Smooth muscle cell (in vitro differentiated cells): ENCODE data around the gene USP37. TPM values are rescaled to one million over a fixed set of nuclear protein-coding genes. Genes with fewer than 3 reads are reported as not detected.

Experiments
- DNase-seq: peaks from one replicate; lab custom pipeline; 2025; ENCODE audit not compliant: unreplicated experiment; lab: John Stamatoyannopoulos, UW
- H2AFZ ChIP-seq: fragments of 200-600 bp; sonication (generic); 2 replicates; pipeline ENCODE4 v1.6.0; 2016; ENCODE audit warnings: antibody characterized with exemption, low read depth, mild to moderate bottlenecking
- H3F3A ChIP-seq: fragments of 200-600 bp; sonication (generic); 2 replicates; pipeline ENCODE4 v1.6.0; 2017; ENCODE audit warnings: antibody characterized with exemption, low read depth
- H3K27ac ChIP-seq: fragments of 200-600 bp; sonication (generic); 2 replicates; pipeline ENCODE4 v1.5.1; 2016; ENCODE audit warnings: low read depth, mild to moderate bottlenecking
- H3K27me3 ChIP-seq: fragments of 200-600 bp; sonication (generic); 2 replicates; pipeline ENCODE4 v1.6.1; 2016; ENCODE audit warnings: low read depth, mild to moderate bottlenecking
- H3K36me3 ChIP-seq: fragments of 200-600 bp; sonication (generic); 2 replicates; pipeline ENCODE4 v1.5.1; 2016; ENCODE audit warnings: low read depth
- H3K4me1 ChIP-seq: fragments of 200-600 bp; sonication (generic); 2 replicates; pipeline ENCODE4 v1.5.1; 2016; ENCODE audit warnings: low read depth
- H3K4me2 ChIP-seq: fragments of 200-600 bp; sonication (generic); 2 replicates; pipeline ENCODE4 v1.6.0; 2016; ENCODE audit warnings: mild to moderate bottlenecking
- H3K4me3 ChIP-seq: fragments of 200-600 bp; sonication (generic); 2 replicates; pipeline ENCODE4 v1.5.1; 2016; ENCODE audit warnings: mild to moderate bottlenecking
- H3K79me2 ChIP-seq: fragments of 200-600 bp; sonication (generic); 2 replicates; pipeline ENCODE4 v1.6.0; 2016; ENCODE audit warnings: low read depth, mild to moderate bottlenecking
- H3K9ac ChIP-seq: fragments of 200-600 bp; sonication (generic); 2 replicates; pipeline ENCODE4 v1.6.0; 2016; ENCODE audit warnings: low read depth
- H3K9me3 ChIP-seq: fragments of 200-600 bp; sonication (generic); replicated peaks from 2 replicates; pipeline ENCODE4 v1.5.1; 2016; ENCODE audit warnings: low read depth
- H4K20me1 ChIP-seq: fragments of 200-600 bp; sonication (generic); 2 replicates; pipeline ENCODE4 v1.6.0; 2016; ENCODE audit warnings: low read depth
- CTCF ChIP-seq: fragments of 200-600 bp; sonication (generic); IDR thresholded peaks from 2 replicates; pipeline ENCODE4 v1.5.1; 2017; ENCODE audit warnings: borderline replicate concordance, mild to moderate bottlenecking, antibody characterized with exemption; ENCODE audit not compliant: insufficient read depth, poor library complexity, severe bottlenecking
- WGBS: methylation state at CpG from one replicate; pipeline ENCODE4 v1.1.7; 2016; ENCODE audit warnings: low lambda C conversion rate; 5-methylcytosine and 5-hydroxymethylcytosine counted together
- polyA plus RNA-seq: library from polyadenylated mRNA; unstranded; fragments of >200 nt; fragmentation: Nextera tagmentation; extraction: Ambion mirVana; gene quantifications from 2 replicates; pipeline ENCODE4 v1.2.1, GENCODE V29; 2016
- total RNA-seq: library from RNA; depleted of rRNA; stranded (reverse); fragments of >200 nt; gene quantifications from 2 replicates; pipeline ENCODE4 v1.2.3, GENCODE V29; 2014

The USP37 gene
- total and polyA plus RNA-seq, 2 experiments from 2014 or later, result 3.6 to 10.8 TPM

- DNase-seq, result no peak
- peak overlapping the region; percentile 52 for H3K4me3 ChIP-seq
- peak overlapping the region; percentile 67 for H3K27ac ChIP-seq
- H2AFZ ChIP-seq, result no peak overlapping the region
- 27% methylated on average over 13 of the region's 13 CpGs for WGBS
- peak overlapping the region; percentile 57 for H3K9ac ChIP-seq
- H4K20me1 ChIP-seq, result peaks cover 2% of the 10 kb centered on the region
- H3K36me3 ChIP-seq, result no peaks in the 10 kb centered on the region
- H3K4me2 ChIP-seq, result peak overlapping the region; percentile 94
- no peaks in the 10 kb centered on the region for H3K27me3 ChIP-seq
- peaks cover 6% of the 10 kb centered on the region for H3F3A ChIP-seq
- H3K9me3 ChIP-seq, result no peaks in the 10 kb centered on the region
- H3K4me1 ChIP-seq, result peaks cover 9% of the 10 kb centered on the region
- no peaks in the 10 kb centered on the region for H3K79me2 ChIP-seq
- TF ChIP-seq CTCF, result no peak
Measured at GRCh38 chr2:218406949-218407618, 161.1 kb downstream of the USP37 start.

DNA sequence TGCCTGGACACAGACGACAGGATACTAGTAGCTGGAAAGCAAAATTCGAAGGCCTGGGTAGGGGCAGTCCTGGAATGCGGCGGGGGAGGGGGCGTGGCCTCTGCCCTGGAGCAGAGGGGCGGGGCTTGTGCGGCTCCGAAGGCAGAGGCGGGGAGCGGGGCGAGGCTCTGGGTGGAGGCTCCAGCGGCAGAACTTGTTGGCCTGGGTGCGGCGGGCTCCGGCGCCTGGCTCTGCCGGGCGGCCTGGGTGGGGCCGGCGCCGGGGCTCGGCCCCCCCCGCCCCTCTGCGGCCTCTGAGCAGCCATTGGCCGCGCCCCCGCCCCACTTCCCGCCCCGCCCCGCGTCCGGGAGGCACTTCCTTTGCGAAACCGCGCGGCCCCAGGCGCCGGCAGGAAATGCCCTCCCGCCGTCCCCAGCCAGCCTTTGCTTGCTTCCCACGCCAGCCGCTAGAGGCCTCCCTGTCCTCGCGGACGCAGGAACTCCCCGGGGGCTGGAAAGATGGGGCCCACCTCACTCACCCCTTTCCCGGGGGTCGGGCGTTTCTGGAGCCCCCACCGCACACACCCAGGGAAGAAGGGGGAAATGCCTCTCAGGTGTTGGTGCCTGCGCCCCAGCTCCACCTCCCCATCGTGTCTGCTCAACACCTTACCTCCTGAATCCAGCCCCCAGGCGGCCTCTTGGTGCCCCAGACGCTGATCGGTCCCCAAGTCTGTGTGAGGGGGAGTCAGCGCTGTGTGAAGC is 161.8 kb downstream of the USP37 start:
- Histone ChIP-seq H4K20me1 (peaks cover 9% of the 10 kb centered on the region), H3K4me2 (peak overlapping the region; percentile 94), H3K27ac (peak overlapping the region; percentile 69), H3K79me2 (peaks cover 6% of the 10 kb centered on the region), H3K36me3 (no peaks in the 10 kb centered on the region), H3K4me3 (peak overlapping the region; percentile 52), H3K27me3 (no peaks in the 10 kb centered on the region), H3F3A (peaks cover 6% of the 10 kb centered on the region), H3K4me1 (peaks cover 10% of the 10 kb centered on the region), H3K9ac (peak overlapping the region; percentile 57), H2AFZ (no peak overlapping the region), H3K9me3 (no peaks in the 10 kb centered on the region)
- peak; percentile 58 for TF ChIP-seq CTCF
- peak; percentile 100 for DNase-seq
- 5% methylated on average over 21 of the region's 56 CpGs for WGBS

- Histone ChIP-seq H3K4me1 (peaks cover 15% of the 10 kb centered on the region), H3K27me3 (no peaks in the 10 kb centered on the region), H3K9me3 (no peaks in the 10 kb centered on the region), H3K36me3 (no peaks in the 10 kb centered on the region), H3K9ac (no peak overlapping the region), H3K79me2 (peaks cover 12% of the 10 kb centered on the region), H3F3A (peaks cover 6% of the 10 kb centered on the region), H3K4me2 (peak overlapping the region; percentile 87), H4K20me1 (peaks cover 15% of the 10 kb centered on the region), H3K27ac (peak overlapping the region; percentile 69), H3K4me3 (peak overlapping the region; percentile 47), H2AFZ (no peak overlapping the region)
- DNase-seq, result no peak
- 8% methylated on average over 15 of the region's 15 CpGs for WGBS
- TF ChIP-seq CTCF, result no peak
Measured at GRCh38 chr2:218405746-218406208, 162.4 kb downstream of the USP37 start.
